GM12874 (cell line): ENCODE data around the gene SRPRA.

Source experiments
- TF ChIP-seq, protein P1 (sequence below): IDR thresholded peaks from 2 replicates; pipeline ENCODE4 v1.5.1; 2011; ENCODE audit warnings: low read depth, mild to moderate bottlenecking, control low read depth, low read length, moderate library complexity; ENCODE audit not compliant: insufficient read depth

SRPRA gene

DNA sequence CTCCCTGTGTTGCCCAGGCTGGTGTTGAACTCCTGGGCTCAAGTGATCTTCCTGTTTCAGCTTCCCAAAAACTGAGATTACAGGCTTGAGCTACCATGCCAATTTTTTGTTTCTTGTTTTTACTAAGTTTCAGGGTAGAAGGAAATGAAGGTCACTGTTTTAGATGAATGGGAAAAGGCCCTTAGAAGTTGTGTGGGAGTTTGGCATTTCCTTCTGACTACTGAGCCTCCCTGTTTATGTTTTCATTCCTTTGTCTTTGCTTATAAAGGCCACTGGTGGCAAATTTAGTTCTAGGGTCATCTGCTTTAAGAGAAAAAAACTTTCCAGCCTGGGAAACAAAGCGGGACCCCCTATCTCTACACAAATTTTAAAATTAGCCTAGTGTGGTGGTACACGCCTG lies 22.1 kb downstream of the SRPRA start:
- TF ChIP-seq, protein P1, sequence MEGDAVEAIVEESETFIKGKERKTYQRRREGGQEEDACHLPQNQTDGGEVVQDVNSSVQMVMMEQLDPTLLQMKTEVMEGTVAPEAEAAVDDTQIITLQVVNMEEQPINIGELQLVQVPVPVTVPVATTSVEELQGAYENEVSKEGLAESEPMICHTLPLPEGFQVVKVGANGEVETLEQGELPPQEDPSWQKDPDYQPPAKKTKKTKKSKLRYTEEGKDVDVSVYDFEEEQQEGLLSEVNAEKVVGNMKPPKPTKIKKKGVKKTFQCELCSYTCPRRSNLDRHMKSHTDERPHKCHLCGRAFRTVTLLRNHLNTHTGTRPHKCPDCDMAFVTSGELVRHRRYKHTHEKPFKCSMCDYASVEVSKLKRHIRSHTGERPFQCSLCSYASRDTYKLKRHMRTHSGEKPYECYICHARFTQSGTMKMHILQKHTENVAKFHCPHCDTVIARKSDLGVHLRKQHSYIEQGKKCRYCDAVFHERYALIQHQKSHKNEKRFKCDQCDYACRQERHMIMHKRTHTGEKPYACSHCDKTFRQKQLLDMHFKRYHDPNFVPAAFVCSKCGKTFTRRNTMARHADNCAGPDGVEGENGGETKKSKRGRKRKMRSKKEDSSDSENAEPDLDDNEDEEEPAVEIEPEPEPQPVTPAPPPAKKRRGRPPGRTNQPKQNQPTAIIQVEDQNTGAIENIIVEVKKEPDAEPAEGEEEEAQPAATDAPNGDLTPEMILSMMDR: no peak

DNA sequence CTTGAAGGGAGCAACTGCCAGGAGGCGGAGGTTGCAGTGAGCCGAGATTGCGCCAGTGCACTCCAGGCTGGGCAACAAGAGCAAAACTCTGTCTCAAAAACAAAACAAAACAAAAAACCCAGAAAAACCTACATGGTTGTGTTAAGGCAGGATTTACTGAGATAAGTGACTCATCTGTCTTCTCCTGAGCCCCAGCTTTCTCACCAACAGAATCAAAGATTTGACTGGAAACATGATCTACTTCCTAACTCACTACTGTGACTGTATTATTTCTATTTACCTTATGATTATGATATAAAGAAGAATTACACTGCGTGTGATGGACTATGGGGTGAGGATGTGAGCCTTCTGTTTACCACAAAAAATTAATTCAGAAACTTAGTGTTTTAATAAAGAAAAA lies 35.3 kb downstream of the SRPRA start:
- TF ChIP-seq, protein P1: no peak

DNA sequence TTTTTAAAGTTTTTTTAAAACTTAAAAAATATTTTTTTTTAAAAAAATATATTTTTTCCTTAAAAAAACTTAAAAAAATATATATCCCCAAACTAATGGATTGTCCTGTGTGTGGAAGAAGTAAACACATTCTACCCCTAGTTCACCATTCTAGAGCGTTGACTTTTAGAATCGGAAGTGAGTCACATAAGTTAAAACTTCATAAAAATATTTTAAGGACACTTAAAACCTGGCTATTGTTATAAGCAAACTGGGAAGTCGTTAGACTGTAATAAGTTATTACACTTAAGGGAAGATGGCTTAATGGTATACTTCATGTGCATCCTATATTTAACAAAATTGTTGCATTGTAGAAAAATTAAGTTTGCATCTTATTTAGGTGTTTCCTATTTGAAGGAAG lies 36.0 kb downstream of the SRPRA start:
- TF ChIP-seq, protein P1: no peak

DNA sequence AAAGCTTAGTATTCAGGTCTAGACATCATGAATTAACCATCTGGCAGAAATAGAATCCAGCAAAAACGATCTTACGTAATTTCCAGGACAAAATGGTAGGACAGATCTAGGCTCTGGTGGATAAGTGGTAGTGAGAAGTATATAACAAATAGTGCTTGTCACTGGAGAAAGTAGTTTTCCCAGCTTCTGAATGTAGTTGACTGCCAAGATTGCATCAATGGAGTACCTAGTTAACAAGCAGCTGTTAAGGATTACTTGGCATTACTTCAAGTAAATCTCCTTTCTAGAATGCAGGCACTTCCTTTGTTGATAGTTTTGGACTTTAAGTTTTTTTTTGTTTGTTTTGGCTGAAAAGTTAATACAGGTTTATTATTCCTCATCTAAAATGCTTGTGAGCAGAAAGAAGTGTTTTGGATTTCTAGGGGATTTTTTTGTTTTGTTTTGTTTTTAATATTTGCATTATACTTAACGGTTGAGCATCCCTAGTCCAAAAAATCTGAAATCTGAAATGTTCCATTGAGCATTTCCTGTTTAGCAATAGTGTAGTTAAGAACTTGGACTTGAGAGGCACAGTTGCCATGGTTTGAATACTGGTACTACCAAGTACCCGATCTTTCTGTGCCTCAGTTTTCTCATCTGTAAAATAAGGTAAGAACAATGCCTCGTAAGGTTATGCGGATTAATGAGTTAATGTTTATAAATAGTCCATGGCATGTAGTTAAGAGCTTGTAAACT lies 36.8 kb downstream of the SRPRA start:
- TF ChIP-seq, protein P1: no peak

DNA sequence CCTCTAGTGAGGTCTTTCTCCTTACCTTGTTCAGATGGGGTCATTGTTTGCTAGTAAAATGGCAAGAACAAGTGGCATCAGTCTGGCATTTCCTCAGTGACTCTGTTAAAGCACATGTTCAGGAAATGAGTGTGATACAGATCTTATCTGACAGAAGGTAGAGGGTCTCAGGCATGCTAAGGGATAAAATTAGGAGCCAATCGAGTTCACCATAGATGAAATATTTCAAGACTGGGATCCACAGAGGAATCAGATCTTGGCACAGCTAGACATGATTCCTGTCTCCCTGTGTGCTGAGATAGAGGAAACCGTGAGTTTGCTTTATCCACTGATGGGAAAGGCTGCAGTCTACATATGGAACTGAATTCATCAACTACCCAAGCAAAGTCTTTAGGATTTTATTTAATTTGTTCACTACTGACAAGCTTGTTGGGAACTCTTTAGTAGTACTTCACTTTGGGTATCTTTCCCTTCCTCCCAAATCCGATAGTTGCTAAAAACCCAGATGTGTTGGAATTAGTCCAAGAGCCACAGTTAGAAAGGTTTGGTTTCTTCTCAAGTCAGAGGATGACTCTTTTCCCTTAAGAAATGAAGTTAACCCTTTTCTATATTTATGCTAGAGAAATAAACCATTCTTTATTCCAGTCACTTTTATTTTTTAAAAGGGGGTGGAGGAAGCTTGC lies 38.7 kb downstream of the SRPRA start:
- TF ChIP-seq, protein P1: no peak

DNA sequence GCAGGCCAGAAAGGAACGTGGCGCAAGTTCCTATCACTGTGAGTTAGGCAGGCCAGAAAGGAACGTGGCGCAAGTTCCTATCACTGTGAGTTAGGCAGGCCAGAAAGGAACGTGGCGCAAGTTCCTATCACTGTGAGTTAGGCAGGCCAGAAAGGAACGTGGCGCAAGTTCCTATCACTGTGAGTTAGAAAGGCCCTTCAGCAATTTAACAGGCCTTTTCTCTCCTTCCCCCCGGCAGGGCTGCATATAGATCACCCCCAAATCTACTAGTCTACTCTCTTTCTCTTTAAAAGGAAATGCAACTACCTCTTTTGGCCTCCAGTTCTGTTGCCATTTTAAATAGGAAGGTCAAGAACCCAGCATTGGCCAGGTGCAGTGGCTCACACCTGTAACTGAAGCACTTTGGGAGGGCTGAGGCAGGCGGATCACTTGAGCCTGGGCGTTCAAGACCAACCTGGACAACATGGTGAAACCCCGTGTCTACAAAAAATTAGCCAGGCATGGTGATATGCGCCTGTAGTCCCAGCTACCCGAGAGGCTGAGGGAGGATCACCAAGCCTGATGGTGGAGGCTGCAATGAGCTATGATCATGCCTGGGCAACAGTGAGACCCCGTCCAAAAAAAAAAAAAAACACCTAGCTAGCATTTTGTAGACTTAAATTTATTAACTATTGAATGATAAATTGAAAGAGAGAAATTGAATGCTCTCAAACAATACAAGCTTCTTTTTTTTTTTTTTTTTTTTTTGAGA lies 42.2 kb downstream of the SRPRA start:
- TF ChIP-seq, protein P1: no peak

DNA sequence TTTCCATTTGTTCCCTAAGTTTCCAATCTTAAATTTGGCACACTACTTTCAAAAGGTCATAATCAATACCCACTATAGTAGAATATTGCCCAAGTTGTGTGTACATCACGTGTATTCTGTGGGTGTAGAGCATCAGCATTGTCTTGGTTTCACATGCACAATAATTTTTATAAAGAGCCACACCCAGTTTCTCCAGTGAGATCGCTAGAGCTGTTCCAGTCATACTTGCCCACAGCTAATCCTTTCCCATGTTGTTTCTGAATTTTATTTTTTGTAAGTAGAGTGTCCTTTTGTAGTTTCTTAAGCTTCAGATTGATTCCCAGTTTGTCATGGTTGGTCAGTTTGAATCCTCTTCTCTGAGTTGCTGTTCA lies 43.4 kb downstream of the SRPRA start:
- TF ChIP-seq, protein P1: no peak
